GM21619 (cell line): Measurements from ENCODE around the gene NECAB2.
"Not testable (repeated sequence)": the region's sequence is repeated elsewhere in the genome, so short reads cannot be mapped to it uniquely, and the experiment has no call there.

ENCODE experiments used
- ATAC-seq: cut with Tn5 transposase; IDR thresholded peaks from one replicate; pipeline ENCODE4 v1.9.1; 2021; ENCODE audit not compliant: unreplicated experiment

The NECAB2 gene

GRCh38 chr16:83935858-83936255 is 32.2 kb upstream of the NECAB2 start:
- no peak for ATAC-seq

DNA sequence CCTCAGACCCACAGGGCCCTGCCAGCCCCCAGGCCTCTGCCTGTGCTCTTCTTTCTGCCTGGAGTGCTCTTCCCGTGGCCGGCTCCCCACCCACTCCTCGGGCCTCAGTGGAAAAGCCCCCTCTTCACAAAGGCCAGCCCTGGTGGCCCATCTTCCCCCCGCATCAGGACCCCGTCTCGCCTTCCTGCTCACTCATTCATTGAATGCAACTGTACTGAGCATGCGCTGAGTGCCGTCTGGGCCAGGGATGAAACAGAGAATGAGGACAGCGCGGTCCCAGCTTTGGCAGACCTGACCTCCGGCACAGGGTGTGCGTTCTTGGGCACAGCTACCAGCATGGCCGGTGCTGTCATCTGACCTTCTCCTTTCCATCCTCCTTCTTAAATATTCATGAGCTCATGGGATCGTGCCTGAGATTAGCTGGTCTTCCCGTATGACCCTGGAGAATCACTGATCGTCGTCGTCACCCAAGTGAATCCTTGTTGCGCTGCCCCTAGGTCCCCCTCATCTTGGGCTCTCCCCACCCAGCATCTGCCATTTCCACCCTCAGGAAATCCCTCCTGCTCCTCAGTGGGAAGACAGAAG is 31.4 kb upstream of the NECAB2 start:
- no peak for ATAC-seq

DNA sequence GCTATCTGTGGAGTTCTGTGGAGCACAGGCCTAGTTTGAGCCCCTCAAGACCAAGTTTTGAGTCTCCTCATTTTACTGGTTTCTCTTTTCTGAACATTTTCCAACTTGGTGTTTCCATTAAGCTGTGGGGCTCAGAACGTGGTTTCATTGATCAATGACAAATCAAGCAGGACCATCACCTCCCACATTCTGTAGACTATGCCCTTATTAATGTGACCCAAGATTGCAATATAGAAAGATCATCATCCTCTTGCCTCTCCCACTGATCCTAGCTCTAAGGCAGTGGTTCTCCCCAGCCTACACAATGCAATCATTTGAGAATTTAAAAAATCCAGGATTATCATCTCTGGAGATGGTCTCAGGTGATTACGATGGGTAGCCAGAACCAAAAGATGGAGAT is 30.8 kb upstream of the NECAB2 start:
- no peak for ATAC-seq

GRCh38 chr16:83937922-83938885 is 29.8 kb upstream of the NECAB2 start:
- no peak for ATAC-seq

DNA sequence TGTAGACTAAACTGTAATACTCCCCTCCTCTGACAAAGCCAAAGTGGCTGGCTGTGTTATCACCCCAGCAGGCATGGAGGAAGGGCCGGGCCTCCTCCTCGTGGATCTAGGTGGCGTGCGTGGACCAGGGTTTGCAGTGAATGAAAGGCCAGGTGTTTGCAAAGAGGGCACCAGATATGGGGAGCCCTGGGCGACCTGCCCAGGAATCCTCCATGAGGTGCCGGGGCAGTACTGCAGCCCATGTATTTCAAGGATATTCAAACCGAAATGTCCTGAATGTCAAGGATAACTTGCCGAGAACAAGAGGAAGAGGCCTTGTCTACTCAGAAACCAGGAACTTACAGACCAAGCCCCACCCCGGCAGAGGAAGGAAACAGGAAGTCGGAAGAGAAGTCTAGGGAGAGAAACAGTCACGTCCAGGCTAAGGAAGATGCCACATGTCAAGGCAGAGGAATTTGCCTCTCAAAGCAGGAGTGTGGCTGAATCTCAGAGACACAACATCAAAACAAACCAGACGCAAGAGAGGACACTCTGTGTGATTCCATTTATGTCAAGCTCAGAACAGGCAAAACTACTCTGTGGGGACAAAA is 28.7 kb upstream of the NECAB2 start:
- ATAC-seq: no peak

DNA sequence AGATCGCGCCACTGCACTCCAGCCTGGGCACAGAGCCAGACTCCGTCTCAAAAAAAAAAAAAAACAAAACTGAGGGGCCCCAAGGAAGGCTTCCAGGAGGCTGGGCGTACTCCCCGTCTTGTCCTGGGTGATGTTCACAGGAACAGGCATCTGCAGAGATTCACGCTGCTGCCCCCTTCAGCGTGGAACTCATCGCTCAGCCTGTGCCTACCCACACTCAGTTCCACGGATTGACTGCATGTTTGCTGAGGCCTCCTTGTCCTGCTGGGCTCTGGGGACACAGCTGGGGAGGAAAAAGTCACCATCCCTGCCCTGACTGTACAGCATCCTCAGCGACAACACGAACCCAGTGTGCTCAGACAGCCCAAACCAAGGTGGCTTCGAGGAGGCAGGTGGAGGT is 27.9 kb upstream of the NECAB2 start:
- no peak for ATAC-seq

DNA sequence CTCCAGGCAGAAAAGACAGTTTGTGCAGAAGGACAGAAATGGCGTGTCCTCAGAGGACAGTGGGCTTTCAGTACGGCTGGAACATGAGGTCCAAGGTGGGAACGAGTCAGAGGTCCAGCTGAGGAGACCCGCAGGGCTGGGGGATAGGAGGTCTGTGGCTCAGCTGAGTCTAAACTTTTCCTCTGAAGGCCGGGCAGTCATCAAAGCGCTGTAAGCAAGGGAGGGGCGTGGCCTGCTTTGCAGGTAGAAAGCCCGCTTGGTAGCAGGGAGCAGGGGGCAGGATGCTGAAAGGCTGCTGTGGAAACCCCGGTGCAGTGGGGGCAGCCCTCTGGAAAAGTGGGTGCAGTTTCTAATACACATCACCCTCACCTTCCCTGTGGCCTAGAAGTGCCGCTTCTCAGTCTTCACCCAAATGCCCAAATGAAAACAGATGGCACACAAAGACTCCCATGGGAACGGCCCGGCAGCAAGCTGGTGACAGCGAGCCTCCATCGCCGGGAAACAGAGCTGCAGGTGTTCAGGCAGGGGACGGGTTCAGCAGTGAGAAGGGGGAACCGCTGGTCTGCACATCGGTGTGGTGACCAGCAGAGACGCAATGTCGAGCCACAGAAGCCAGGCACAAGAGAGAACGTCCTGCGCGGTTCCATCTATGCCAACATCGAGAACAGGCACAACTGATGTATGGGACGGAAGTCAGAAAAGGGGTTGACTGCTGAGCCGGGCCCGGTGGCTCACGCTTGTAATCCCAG is 27.2 kb upstream of the NECAB2 start:
- ATAC-seq: no peak

DNA sequence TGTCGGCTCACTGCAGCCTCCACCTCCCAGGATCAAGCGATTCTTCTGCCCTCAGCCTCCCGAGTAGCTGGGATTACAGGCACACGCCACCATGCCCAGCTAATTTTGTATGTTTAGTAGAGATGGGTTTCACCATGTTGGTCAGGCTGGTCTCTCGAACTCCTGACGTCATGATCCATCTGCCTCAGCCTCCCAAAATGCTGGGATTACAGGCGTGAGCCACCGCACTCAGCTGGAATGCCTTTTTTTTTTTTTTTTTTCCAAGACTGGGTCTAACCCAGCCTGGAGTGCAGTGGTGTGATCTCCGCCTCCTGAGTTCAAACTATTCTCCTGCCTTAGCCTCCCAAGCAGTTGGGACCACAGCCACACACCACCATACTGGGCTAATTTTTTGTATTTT is 26.5 kb upstream of the NECAB2 start:
- not testable (repeated sequence) for ATAC-seq

DNA sequence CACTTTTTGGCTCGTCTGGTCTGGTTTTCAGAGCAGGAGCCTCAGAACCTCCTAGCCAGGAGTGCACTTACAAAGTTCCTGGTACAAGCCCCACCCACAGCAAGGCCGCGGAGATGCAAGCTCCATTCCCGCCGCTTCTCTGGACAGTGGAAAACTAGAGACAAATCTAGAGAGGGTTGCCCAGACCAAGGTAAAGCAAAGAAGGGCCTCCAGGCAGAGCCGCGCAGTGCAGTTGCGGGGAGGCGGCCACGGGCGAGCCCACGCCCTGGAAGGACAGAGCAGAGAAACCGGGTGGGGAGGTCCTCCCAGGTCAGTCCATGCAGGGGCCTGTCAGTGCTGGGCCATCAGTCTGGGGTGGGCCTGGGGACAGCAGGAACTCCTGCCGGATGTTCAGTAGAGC is 26.0 kb upstream of the NECAB2 start:
- no peak for ATAC-seq

GRCh38 chr16:83942815-83943515 is 25.1 kb upstream of the NECAB2 start:
- ATAC-seq: no peak

DNA sequence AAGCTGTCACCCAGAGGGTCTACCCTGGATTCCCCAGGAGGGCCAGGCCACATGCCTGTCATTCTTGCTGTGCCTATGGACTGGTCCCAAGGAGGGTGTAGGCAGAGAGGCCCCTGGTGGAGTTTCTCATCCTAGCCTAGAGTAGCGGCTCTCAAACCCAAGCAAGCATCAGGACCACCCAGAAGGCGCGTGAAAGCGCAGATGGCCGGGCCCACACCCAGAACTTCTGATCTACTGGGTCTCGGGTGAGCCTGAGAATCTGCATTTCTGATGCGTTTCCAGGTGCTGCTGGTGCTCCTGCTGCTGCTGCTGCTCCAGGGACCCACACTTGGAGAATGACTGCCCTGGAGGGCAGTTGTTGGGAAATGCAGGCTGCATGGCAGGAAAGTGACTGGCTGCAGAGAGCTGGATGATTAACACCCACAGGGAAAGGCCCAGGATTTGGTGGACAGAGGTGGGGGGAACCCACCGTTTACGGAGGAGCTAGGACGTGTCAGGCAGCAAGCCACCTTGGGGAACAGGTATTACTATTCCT is 24.5 kb upstream of the NECAB2 start:
- no peak for ATAC-seq

DNA sequence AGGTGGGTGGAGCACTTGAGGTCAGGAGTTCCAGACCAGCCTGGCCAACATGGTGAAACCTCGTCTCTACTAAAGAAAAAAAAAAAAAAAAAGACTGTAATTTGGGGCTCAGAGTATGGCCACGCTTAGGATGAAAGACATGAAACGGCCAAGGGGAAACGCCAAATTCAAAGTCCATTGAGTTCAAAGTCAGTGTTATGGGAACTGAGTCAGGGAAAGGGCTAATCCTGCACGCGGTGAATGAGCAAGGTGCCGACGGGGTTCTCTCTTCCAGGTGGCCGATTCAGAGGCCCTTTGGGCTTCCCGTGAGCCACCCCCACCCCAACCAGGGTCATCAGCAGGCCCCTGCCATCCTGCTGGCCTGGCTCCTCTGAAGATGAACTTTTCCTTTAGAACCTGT is 22.5 kb upstream of the NECAB2 start:
- no peak for ATAC-seq

- no peak for ATAC-seq
These were observed 21.8 kb upstream of the NECAB2 start for GRCh38 chr16:83946154-83946780.

DNA sequence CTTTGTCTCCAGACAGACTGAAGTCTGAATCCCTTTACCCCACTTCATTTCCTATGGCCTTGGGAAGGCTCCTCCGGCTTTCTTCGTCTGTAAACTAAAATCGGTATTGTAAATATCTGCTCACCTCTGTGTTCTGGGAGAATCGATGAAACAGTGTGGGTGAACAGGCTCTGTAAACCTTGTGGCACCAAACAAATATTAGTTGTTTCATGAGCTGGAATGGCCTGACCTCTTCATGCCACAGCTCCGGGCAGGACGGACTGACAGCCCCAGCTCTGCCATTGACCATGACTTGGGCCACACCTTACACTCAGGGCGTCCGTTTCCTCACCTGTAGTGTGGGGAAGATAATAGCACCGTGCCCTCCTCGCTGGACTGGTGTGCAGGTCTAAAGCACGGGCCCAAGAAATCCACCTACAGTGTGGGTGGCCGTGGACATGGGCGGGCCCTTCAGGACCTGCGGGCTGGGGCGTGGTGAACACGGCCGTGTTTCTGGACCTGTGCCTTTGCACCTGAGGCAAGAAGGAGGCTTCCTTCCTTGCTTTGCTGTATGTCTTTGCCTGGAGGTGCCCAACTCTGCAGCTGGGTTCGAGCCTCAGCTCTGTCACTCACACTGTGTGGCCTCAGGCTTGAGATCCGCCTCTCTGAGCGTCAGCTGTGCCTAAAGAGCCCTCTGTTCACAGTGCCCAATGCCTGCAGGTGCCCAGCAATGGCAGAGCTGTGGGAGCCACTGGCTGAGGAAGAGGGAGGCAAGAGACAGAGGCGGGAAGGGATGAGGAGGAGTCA is 21.1 kb upstream of the NECAB2 start:
- no peak for ATAC-seq

GRCh38 chr16:83947642-83948234 is 20.3 kb upstream of the NECAB2 start:
- ATAC-seq: no peak

GRCh38 chr16:83948914-83949723 is 18.9 kb upstream of the NECAB2 start:
- no peak for ATAC-seq

- ATAC-seq: no peak
These were observed 18.4 kb upstream of the NECAB2 start for GRCh38 chr16:83949724-83950001.

DNA sequence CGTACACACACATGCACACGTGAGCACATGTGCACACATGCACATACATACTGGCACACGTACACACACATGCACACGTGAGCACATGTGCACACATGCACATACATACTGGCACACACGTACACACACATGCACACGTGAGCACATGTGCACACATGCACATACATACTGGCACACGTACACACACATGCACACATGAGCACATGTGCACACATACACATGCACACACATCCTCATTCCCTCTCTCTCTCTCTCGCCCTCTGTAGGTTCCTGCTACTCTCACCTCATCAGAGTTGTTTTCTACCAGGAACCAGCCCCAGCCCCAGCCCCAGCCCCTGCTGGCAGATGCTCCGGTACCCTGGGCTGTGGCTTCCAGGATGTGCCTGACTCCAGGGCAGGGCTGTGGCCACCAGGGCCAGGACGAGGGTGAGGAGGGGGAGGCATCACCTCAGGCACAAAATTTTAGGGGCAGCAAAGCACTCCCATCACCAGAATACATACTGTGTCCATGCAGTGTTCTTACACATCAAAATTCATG is 17.1 kb upstream of the NECAB2 start:
- not testable (repeated sequence) for ATAC-seq
